SK-N-SH (cell line): ENCODE measurements around the gene CLEC10A. TPM values are rescaled to one million over a fixed set of nuclear protein-coding genes. Genes with fewer than 3 reads are reported as not detected.

Experiments
- CTCF ChIA-PET: fragments of 300-600, 350-600 bp; formaldehyde crosslinking; extraction: SDS; loops from one replicate; lab custom pipeline; 2021; lab: Yijun Ruan, JAX
- POLR2A ChIA-PET: fragments of 350-600 bp; sonication (Branson Sonifier 250); formaldehyde crosslinking; extraction: SDS; loops from one replicate; lab custom pipeline; 2020; ENCODE audit warnings: antibody characterized with exemption, inconsistent platforms; lab: Yijun Ruan, JAX
- DNase-seq: peaks from one replicate; pipeline ENCODE4 v3.0.0; 2012
- H2AFZ ChIP-seq: fragments of 200-600 bp; sonication (generic); 2 replicates; pipeline ENCODE4 v1.8.1; 2016; ENCODE audit warnings: antibody characterized with exemption, mild to moderate bottlenecking, low read depth
- H3F3A ChIP-seq: fragments of 200-600 bp; sonication (generic); replicated peaks from 2 replicates; pipeline ENCODE3; 2016; ENCODE audit warnings: antibody characterized with exemption, mild to moderate bottlenecking; ENCODE audit not compliant: insufficient read depth
- H3K27ac ChIP-seq, 2 experiments: fragments of 200-500 bp in 1 of 2; fragments of 200-600 bp in 1 of 2; sonication (Bioruptor generic) in 1 of 2; sonication (generic), shearing (Covaris generic) in 1 of 2; 2 replicates each; pipeline versions ENCODE4 v1.5.1 to v1.6.1; 2014 to 2016; ENCODE audit warnings: low read depth in 2 of 2, inconsistent platforms in 1 of 2, low read length in 1 of 2, mild to moderate bottlenecking in 1 of 2, mixed read lengths in 1 of 2
- H3K27me3 ChIP-seq: fragments of 200-600 bp; sonication (generic), shearing (Covaris generic); 2 replicates; pipeline ENCODE4 v1.6.1; 2016; ENCODE audit warnings: mixed run types; ENCODE audit not compliant: insufficient read depth
- H3K36me3 ChIP-seq, 2 experiments: fragments of 200-500 bp in 1 of 2; fragments of 200-600 bp in 1 of 2; sonication (Bioruptor generic) in 1 of 2; sonication (generic) in 1 of 2; replicated peaks in 1 of 2; 2 replicates each; pipeline versions ENCODE3 to v1.5.1; 2014 to 2016; ENCODE audit warnings: low read length in 1 of 2, mild to moderate bottlenecking in 1 of 2; ENCODE audit not compliant: insufficient read depth in 2 of 2, control insufficient read depth in 1 of 2
- H3K4me1 ChIP-seq, 2 experiments: fragments of 200-500 bp in 1 of 2; fragments of 200-600 bp in 1 of 2; sonication (Bioruptor generic) in 1 of 2; sonication (generic), shearing (Covaris generic) in 1 of 2; 2 replicates each; pipeline versions ENCODE4 v1.5.1 to v1.6.1; 2014 to 2016; ENCODE audit warnings: low read depth in 1 of 2, low read length in 1 of 2, mixed run types in 1 of 2; ENCODE audit not compliant: insufficient read depth in 2 of 2, control insufficient read depth in 1 of 2
- H3K4me2 ChIP-seq: fragments of 200-600 bp; sonication (generic), shearing (Covaris generic); 2 replicates; pipeline ENCODE4 v1.6.1; 2017; ENCODE audit warnings: mixed run types
- H3K4me3 ChIP-seq, 2 experiments: fragments of 200-500 bp in 1 of 2; fragments of 200-600 bp in 1 of 2; sonication (Bioruptor generic) in 1 of 2; sonication (generic), shearing (Covaris generic) in 1 of 2; 2 replicates each; pipeline versions ENCODE4 v1.5.1 to v1.8.1; 2014 to 2016; ENCODE audit warnings: low read depth in 2 of 2, inconsistent platforms in 1 of 2, low read length in 1 of 2, mild to moderate bottlenecking in 1 of 2, mixed read lengths in 1 of 2, moderate library complexity in 1 of 2
- H3K79me2 ChIP-seq: fragments of 200-600 bp; sonication (generic); 2 replicates; pipeline ENCODE4 v1.8.1; 2017; ENCODE audit warnings: mild to moderate bottlenecking; ENCODE audit not compliant: insufficient read depth
- H3K9ac ChIP-seq: fragments of 200-600 bp; sonication (generic); 2 replicates; pipeline ENCODE4 v1.6.1; 2017; ENCODE audit warnings: mixed run types
- H3K9me2 ChIP-seq: fragments of 200-600 bp; sonication (generic); 2 replicates; pipeline ENCODE4 v1.6.1; 2017; ENCODE audit warnings: mixed run types
- H3K9me3 ChIP-seq: fragments of 200-600 bp; sonication (generic); 2 replicates; pipeline ENCODE4 v1.6.1; 2017; ENCODE audit warnings: mixed run types, mild to moderate bottlenecking, moderate library complexity
- H4K20me1 ChIP-seq: fragments of 200-600 bp; sonication (generic); 2 replicates; pipeline ENCODE4 v1.6.1; 2017; ENCODE audit warnings: mild to moderate bottlenecking, mixed run types; ENCODE audit not compliant: insufficient read depth
- CHD2 ChIP-seq: fragments of 150-350 bp; IDR thresholded peaks from 2 replicates; pipeline ENCODE4 v1.6.1; 2018; ENCODE audit warnings: low read length; ENCODE audit not compliant: partially characterized antibody
- EP300 ChIP-seq, 2 experiments: IDR thresholded peaks; 2 replicates each; pipeline versions ENCODE4 v1.4.0 to v1.6.1; 2012; ENCODE audit warnings: borderline replicate concordance in 1 of 2, low read depth in 1 of 2, low read length in 1 of 2
- FOSL2 ChIP-seq: IDR thresholded peaks from 2 replicates; pipeline ENCODE4 v1.4.0; 2012; ENCODE audit warnings: low read depth, mild to moderate bottlenecking, moderate library complexity, borderline replicate concordance
- FOXJ3 ChIP-seq: sonication (generic); formaldehyde crosslinking; IDR thresholded peaks from 2 replicates; pipeline ENCODE4 v1.5.1; 2020; ENCODE audit warnings: mild to moderate bottlenecking, missing genetic modification reagents
- FOXM1 ChIP-seq: IDR thresholded peaks from 2 replicates; pipeline ENCODE4 v1.4.0; 2012; ENCODE audit warnings: low read depth, mild to moderate bottlenecking
- GATA2 ChIP-seq: sonication (generic); formaldehyde crosslinking; IDR thresholded peaks from 2 replicates; pipeline ENCODE4 v1.5.0; 2020; ENCODE audit warnings: mild to moderate bottlenecking, missing genetic modification reagents
- MEF2A ChIP-seq: IDR thresholded peaks from 2 replicates; pipeline ENCODE4 v1.4.0; 2012; ENCODE audit warnings: low read depth, borderline replicate concordance
- NFIC ChIP-seq: IDR thresholded peaks from 2 replicates; pipeline ENCODE4 v1.4.0; 2012; ENCODE audit warnings: borderline replicate concordance
- REST ChIP-seq: IDR thresholded peaks from 2 replicates; pipeline ENCODE4 v1.6.1; 2012; ENCODE audit warnings: mild to moderate bottlenecking, low read depth, low read length, moderate library complexity
- RFX5 ChIP-seq: IDR thresholded peaks from 2 replicates; pipeline ENCODE4 v1.6.1; 2012; ENCODE audit warnings: mild to moderate bottlenecking, improper control_type of control experiment, low read length
- SIN3A ChIP-seq: IDR thresholded peaks from 2 replicates; pipeline ENCODE4 v1.6.1; 2012; ENCODE audit warnings: low read depth, mild to moderate bottlenecking, low read length, moderate library complexity, borderline replicate concordance
- SMC3 ChIP-seq: IDR thresholded peaks from 2 replicates; pipeline ENCODE4 v1.6.1; 2012; ENCODE audit warnings: low read depth, low read length, improper control_type of control experiment
- WGBS: methylation state at CpG from one replicate; pipeline ENCODE4 v1.1.6; 2017; ENCODE audit warnings: low lambda C conversion rate; 5-methylcytosine and 5-hydroxymethylcytosine counted together
- polyA plus RNA-seq, 3 experiments: library from polyadenylated mRNA; depleted of rRNA; stranded (reverse); fragments of >200 nt; gene quantifications; 2 replicates each; pipeline ENCODE4 v1.2.3, GENCODE V29; 2012
- TF ChIP-seq, protein P1 (sequence below): fragments of 200-600 bp; sonication (generic); IDR thresholded peaks from 2 replicates; pipeline ENCODE4 v1.6.1; 2017; ENCODE audit warnings: antibody characterized with exemption, mild to moderate bottlenecking, moderate library complexity
- TF ChIP-seq, protein P2 (sequence below): IDR thresholded peaks from 2 replicates; pipeline ENCODE4 v1.4.0; 2012; ENCODE audit warnings: low read depth, borderline replicate concordance
- TF ChIP-seq, protein P3 (sequence below): IDR thresholded peaks from 2 replicates; pipeline ENCODE4 v1.4.0; 2012; ENCODE audit warnings: low read depth, borderline replicate concordance
- TF ChIP-seq, protein P4 (sequence below): IDR thresholded peaks from 2 replicates; pipeline ENCODE4 v1.4.0; 2012; ENCODE audit warnings: low read depth

CLEC10A gene
- polyA plus RNA-seq, 1 of the 3 experiments (the other 2 are of a cell fraction) = not detected

DNA sequence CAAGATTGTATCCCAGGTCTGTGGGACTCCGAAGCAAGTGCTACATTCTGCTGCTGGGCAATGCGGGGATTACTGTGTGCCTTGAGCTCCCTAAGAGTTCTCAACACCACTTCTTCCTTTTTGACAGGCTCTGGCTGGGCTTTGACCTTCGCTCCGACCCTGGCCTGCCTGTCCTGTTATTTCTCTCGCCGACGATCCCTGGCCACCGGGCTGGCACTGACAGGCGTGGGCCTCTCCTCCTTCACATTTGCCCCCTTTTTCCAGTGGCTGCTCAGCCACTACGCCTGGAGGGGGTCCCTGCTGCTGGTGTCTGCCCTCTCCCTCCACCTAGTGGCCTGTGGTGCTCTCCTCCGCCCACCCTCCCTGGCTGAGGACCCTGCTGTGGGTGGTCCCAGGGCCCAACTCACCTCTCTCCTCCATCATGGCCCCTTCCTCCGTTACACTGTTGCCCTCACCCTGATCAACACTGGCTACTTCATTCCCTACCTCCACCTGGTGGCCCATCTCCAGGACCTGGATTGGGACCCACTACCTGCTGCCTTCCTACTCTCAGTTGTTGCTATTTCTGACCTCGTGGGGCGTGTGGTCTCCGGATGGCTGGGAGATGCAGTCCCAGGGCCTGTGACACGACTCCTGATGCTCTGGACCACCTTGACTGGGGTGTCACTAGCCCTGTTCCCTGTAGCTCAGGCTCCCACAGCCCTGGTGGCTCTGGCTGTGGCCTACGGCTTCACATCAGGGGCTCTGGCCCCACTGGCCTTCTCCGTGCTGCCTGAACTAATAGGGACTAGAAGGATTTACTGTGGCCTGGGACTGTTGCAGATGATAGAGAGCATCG lies 41.8 kb downstream of the CLEC10A start (continued):
- TF ChIP-seq, protein P1, sequence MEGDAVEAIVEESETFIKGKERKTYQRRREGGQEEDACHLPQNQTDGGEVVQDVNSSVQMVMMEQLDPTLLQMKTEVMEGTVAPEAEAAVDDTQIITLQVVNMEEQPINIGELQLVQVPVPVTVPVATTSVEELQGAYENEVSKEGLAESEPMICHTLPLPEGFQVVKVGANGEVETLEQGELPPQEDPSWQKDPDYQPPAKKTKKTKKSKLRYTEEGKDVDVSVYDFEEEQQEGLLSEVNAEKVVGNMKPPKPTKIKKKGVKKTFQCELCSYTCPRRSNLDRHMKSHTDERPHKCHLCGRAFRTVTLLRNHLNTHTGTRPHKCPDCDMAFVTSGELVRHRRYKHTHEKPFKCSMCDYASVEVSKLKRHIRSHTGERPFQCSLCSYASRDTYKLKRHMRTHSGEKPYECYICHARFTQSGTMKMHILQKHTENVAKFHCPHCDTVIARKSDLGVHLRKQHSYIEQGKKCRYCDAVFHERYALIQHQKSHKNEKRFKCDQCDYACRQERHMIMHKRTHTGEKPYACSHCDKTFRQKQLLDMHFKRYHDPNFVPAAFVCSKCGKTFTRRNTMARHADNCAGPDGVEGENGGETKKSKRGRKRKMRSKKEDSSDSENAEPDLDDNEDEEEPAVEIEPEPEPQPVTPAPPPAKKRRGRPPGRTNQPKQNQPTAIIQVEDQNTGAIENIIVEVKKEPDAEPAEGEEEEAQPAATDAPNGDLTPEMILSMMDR = no peak
- TF ChIP-seq GATA2 (CRISPR knock-in tag) (no peak), EP300 (IDR thresholded peaks at IDR 0.05; ENCODE audit: borderline replicate concordance in 1 of 2, low read depth in 1 of 2, low read length in 1 of 2) (no peak), NFIC (no peak), SMC3 (no peak), FOXM1 (no peak)
- TF ChIP-seq, protein P2, sequence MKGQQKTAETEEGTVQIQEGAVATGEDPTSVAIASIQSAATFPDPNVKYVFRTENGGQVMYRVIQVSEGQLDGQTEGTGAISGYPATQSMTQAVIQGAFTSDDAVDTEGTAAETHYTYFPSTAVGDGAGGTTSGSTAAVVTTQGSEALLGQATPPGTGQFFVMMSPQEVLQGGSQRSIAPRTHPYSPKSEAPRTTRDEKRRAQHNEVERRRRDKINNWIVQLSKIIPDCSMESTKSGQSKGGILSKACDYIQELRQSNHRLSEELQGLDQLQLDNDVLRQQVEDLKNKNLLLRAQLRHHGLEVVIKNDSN = no peak

GRCh38 chr17:7035591-7036368 lies 44.3 kb downstream of the CLEC10A start, which contains the start of gene SLC16A13:
Gene SLC16A13, plus strand, starts transcription at chr17:7036015. Its CDS starts 368 bp downstream, at chr17:7036383.
- Histone ChIP-seq H4K20me1 (no peaks in the 10 kb centered on the region), H3K4me1 (peaks cover 4 to 11% of the 10 kb centered on the region in 2 experiments; a peak in 2 of 4 replicates), H3K27ac (peak within 1 kb of the TSS; percentile 45 to 72; a peak in 3 of 4 replicates), H3K9me2 (no peaks in the 10 kb centered on the region), H3K36me3 (no peaks in the 10 kb centered on the region), H3K9ac (peak within 1 kb of the TSS; percentile 75), H3K79me2 (no peaks in the 10 kb centered on the region), H3K9me3 (no peaks in the 10 kb centered on the region), H3K4me3 (peak within 1 kb of the TSS; percentile 76 to 80), H2AFZ (peak within 1 kb of the TSS; percentile 96), H3F3A (peaks cover 6% of the 10 kb centered on the region), H3K27me3 (no peaks in the 10 kb centered on the region), H3K4me2 (peak within 1 kb of the TSS; percentile 95)
- peak; percentile 99 for DNase-seq
- POLR2A ChIA-PET = interaction anchor here (0.7 to 1.6 kb wide), 7 partner anchors 9 to 651 kb away, joined by 3 to 8 read pairs (median 3); partner anchors contain the start of gene SLC16A11
- 2% methylated on average over 35 of the region's 52 CpGs for WGBS
- CTCF ChIA-PET = interaction anchor here (0.8 to 2.0 kb wide), 6 partner anchors 8 to 125 kb away, joined by 3 to 14 read pairs (median 4); partner anchors contain the start of gene SLC16A11
- TF ChIP-seq SIN3A (no peak), FOSL2 (no peak), FOXJ3 (CRISPR knock-in tag) (no peak), GATA2 (CRISPR knock-in tag) (no peak), RFX5 (0 out of 2 replicates have a peak, but pooled peaks have one; percentile 45), REST (no peak), CHD2 (no peak), MEF2A (no peak)
- TF ChIP-seq, protein P3, sequence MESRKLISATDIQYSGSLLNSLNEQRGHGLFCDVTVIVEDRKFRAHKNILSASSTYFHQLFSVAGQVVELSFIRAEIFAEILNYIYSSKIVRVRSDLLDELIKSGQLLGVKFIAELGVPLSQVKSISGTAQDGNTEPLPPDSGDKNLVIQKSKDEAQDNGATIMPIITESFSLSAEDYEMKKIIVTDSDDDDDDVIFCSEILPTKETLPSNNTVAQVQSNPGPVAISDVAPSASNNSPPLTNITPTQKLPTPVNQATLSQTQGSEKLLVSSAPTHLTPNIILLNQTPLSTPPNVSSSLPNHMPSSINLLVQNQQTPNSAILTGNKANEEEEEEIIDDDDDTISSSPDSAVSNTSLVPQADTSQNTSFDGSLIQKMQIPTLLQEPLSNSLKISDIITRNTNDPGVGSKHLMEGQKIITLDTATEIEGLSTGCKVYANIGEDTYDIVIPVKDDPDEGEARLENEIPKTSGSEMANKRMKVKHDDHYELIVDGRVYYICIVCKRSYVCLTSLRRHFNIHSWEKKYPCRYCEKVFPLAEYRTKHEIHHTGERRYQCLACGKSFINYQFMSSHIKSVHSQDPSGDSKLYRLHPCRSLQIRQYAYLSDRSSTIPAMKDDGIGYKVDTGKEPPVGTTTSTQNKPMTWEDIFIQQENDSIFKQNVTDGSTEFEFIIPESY = no peak
- TF ChIP-seq, protein P2 = peak; percentile 97
- TF ChIP-seq, protein P4, sequence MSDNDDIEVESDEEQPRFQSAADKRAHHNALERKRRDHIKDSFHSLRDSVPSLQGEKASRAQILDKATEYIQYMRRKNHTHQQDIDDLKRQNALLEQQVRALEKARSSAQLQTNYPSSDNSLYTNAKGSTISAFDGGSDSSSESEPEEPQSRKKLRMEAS = peak; percentile 82
